Measurements from ENCODE around the gene GAB2.
"Not testable (repeated sequence)": the region's sequence is repeated elsewhere in the genome, so short reads cannot be mapped to it uniquely, and the experiment has no call there.

Gene GAB2

DNA sequence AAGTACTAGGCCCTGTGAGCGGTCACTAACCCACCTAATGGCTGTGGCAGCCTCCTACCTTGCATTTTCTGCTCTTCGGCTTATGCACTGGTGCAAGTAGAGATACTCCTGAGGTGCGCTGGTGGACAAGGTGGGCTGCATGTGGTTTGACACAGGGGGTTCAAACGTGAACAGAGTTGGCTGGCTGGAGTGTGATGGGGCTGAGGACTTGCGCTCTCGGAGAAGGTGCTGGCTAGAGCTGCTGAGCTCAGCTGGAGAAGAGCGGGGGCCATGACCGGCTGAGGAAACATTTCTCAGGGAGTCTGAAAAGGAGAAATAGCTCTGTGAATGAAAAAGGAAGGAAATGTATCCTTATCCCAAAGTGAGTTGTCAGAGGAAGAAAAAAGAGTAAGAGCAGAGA, 167.5 kb downstream of the GAB2 start:
- no peak overlapping the region for H3K27ac ChIP-seq (ENCODE audit: low read depth, low read length)
- H3K4me3 ChIP-seq (ENCODE audit: low read length), result no peak overlapping the region
- no peaks in the 10 kb centered on the region for H3K36me3 ChIP-seq (ENCODE audit: control insufficient read depth, insufficient read depth, low read length)
- no peaks in the 10 kb centered on the region for H3K4me1 ChIP-seq (ENCODE audit: control insufficient read depth, insufficient read depth, low read length)
- H3K27me3 ChIP-seq (ENCODE audit: control insufficient read depth, insufficient read depth, low read length), result no peaks in the 10 kb centered on the region
- H3K9ac ChIP-seq (ENCODE audit: low read length), result no peak overlapping the region

- Histone ChIP-seq H3K36me3 (ENCODE audit: control insufficient read depth, insufficient read depth, low read length) (no peaks in the 10 kb centered on the region), H3K27ac (ENCODE audit: low read depth, low read length) (no peak overlapping the region), H3K4me1 (ENCODE audit: control insufficient read depth, insufficient read depth, low read length) (no peaks in the 10 kb centered on the region), H3K4me3 (ENCODE audit: low read length) (no peak overlapping the region), H3K27me3 (ENCODE audit: control insufficient read depth, insufficient read depth, low read length) (no peaks in the 10 kb centered on the region), H3K9ac (ENCODE audit: low read length) (no peak overlapping the region)
These were observed 168.7 kb downstream of the GAB2 start for GRCh38 chr11:78248903-78249302.

DNA sequence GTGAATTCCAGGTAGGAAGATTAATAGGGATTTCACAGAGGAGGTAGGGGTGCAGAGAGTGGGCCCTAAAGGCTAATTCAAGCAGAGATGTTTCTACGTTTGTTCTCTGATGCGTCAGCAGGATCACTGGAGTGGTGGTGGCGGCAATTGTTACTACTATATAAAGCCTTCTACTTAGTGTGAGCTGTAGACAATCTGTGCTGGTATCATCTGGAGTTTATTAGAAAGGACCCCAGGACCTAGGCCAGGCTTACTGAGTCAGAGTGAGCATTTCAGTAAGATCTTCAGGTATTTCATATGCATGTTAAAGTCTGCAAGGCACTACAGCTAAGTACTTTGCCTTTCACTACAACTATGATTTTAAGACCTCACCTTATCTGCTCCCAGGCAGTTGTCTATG, 169.4 kb downstream of the GAB2 start:
- Histone ChIP-seq H3K27me3 (ENCODE audit: control insufficient read depth, insufficient read depth, low read length) (no peaks in the 10 kb centered on the region), H3K27ac (ENCODE audit: low read depth, low read length) (no peak overlapping the region), H3K4me3 (ENCODE audit: low read length) (no peak overlapping the region), H3K9ac (ENCODE audit: low read length) (no peak overlapping the region), H3K4me1 (ENCODE audit: control insufficient read depth, insufficient read depth, low read length) (no peaks in the 10 kb centered on the region), H3K36me3 (ENCODE audit: control insufficient read depth, insufficient read depth, low read length) (no peaks in the 10 kb centered on the region)

GRCh38 chr11:78244546-78245255, 172.9 kb downstream of the GAB2 start:
- H3K4me3 ChIP-seq (ENCODE audit: low read length), result no peak overlapping the region
- H3K27ac ChIP-seq (ENCODE audit: low read depth, low read length), result no peak overlapping the region
- no peaks in the 10 kb centered on the region for H3K36me3 ChIP-seq (ENCODE audit: control insufficient read depth, insufficient read depth, low read length)
- no peak overlapping the region for H3K9ac ChIP-seq (ENCODE audit: low read length)
- no peaks in the 10 kb centered on the region for H3K27me3 ChIP-seq (ENCODE audit: control insufficient read depth, insufficient read depth, low read length)
- H3K4me1 ChIP-seq (ENCODE audit: control insufficient read depth, insufficient read depth, low read length), result no peaks in the 10 kb centered on the region

DNA sequence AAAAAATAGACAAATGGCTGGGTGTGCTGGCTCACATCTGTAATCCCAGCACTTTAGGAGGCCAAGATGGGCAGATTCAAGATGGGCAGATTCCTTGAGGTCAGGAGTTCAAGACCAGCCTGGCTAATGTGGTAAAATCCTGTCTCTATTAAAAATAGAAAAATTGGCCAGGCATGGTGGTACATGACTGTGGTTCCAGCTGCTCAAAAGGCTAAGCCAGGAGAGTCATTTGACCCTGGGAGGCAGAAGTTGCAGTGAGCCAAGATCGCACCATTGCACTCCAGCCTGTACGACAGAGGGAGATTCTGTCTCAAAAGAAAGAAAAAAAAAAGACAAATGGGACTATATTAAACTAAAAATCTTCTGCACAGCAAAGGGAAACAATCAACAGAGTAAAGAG, 173.5 kb downstream of the GAB2 start:
- H3K4me1 ChIP-seq (ENCODE audit: control insufficient read depth, insufficient read depth, low read length), result no peaks in the 10 kb centered on the region
- H3K27ac ChIP-seq (ENCODE audit: low read depth, low read length), result no peak overlapping the region
- no peaks in the 10 kb centered on the region for H3K27me3 ChIP-seq (ENCODE audit: control insufficient read depth, insufficient read depth, low read length)
- no peak overlapping the region for H3K9ac ChIP-seq (ENCODE audit: low read length)
- H3K4me3 ChIP-seq (ENCODE audit: low read length), result no peak overlapping the region
- no peaks in the 10 kb centered on the region for H3K36me3 ChIP-seq (ENCODE audit: control insufficient read depth, insufficient read depth, low read length)

DNA sequence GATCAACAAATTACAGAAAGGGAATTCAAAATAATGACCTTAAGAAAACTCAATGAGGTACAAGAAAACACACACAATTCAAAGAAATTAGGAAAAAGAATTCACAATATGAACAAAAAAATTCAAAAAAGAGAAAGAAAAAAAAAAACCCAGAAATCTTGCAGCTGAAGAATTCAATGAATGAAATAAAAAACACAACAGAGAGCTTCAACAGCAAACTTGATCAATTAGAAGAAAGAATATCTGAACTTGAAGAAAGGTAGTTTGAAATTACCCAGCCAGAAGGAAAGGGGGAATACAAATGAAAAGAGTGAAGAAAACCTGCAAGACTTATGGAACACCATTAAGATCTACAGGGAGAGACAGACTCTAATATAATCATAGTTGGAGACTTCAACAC, 176.1 kb downstream of the GAB2 start:
- H3K27ac ChIP-seq (ENCODE audit: low read depth, low read length), result no peak overlapping the region
- H3K4me1 ChIP-seq (ENCODE audit: control insufficient read depth, insufficient read depth, low read length), result no peaks in the 10 kb centered on the region
- no peaks in the 10 kb centered on the region for H3K27me3 ChIP-seq (ENCODE audit: control insufficient read depth, insufficient read depth, low read length)
- H3K36me3 ChIP-seq (ENCODE audit: control insufficient read depth, insufficient read depth, low read length), result no peaks in the 10 kb centered on the region
- no peak overlapping the region for H3K9ac ChIP-seq (ENCODE audit: low read length)
- H3K4me3 ChIP-seq (ENCODE audit: low read length), result no peak overlapping the region

DNA sequence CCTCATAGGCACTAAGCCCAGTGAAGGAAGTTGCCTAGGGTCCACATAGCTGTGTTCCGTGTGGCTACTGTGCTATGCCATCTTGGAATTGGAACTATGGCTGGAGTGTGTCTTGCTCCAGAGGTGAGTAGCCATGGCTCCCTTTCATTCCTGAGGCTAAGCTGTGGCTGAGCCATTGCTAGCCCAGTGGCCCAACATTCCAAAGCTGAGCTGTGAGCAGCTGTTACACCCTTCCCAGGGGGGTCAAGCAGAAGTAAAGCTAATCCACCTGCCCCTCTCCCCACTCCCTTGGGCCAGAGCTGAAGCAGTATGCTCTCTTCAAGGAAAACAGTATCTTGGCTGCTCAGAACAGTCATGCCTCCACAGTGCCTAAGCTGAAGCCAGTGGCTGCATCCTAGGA, 177.8 kb downstream of the GAB2 start:
- Histone ChIP-seq H3K9ac (ENCODE audit: low read length) (no peak overlapping the region), H3K4me3 (ENCODE audit: low read length) (no peak overlapping the region), H3K4me1 (ENCODE audit: control insufficient read depth, insufficient read depth, low read length) (no peaks in the 10 kb centered on the region), H3K27me3 (ENCODE audit: control insufficient read depth, insufficient read depth, low read length) (no peaks in the 10 kb centered on the region), H3K36me3 (ENCODE audit: control insufficient read depth, insufficient read depth, low read length) (no peaks in the 10 kb centered on the region), H3K27ac (ENCODE audit: low read depth, low read length) (no peak overlapping the region)

GRCh38 chr11:78237293-78238046, 180.2 kb downstream of the GAB2 start:
- Histone ChIP-seq H3K36me3 (ENCODE audit: control insufficient read depth, insufficient read depth, low read length) (no peaks in the 10 kb centered on the region), H3K4me3 (ENCODE audit: low read length) (no peak overlapping the region), H3K27me3 (ENCODE audit: control insufficient read depth, insufficient read depth, low read length) (no peaks in the 10 kb centered on the region), H3K27ac (ENCODE audit: low read depth, low read length) (no peak overlapping the region), H3K4me1 (ENCODE audit: control insufficient read depth, insufficient read depth, low read length) (peaks cover 3% of the 10 kb centered on the region), H3K9ac (ENCODE audit: low read length) (no peak overlapping the region)

DNA sequence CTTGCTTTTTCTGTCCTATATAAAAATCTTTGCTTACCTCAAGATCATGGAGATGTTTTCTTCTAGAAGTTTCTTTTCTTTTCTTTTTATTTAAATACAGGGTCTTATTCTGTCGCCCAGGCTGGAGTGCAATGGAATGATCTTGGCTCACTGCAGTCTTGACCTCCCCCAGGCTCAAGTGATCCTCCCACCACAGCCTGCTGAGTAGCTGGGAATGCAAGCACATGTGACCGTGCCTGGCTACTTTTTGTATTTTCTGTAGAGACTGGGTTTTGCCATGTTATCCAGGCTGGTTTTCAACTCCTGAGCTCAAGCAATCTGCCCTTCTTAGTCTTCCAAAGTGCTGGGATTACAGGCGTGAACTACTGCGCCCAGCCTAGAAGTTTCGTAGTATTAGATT, 183.6 kb downstream of the GAB2 start:
- no peak overlapping the region for H3K27ac ChIP-seq (ENCODE audit: low read depth, low read length)
- no peak overlapping the region for H3K9ac ChIP-seq (ENCODE audit: low read length)
- H3K4me3 ChIP-seq (ENCODE audit: low read length), result no peak overlapping the region
- H3K36me3 ChIP-seq (ENCODE audit: control insufficient read depth, insufficient read depth, low read length), result no peaks in the 10 kb centered on the region
- peaks cover 9% of the 10 kb centered on the region for H3K4me1 ChIP-seq (ENCODE audit: control insufficient read depth, insufficient read depth, low read length)
- H3K27me3 ChIP-seq (ENCODE audit: control insufficient read depth, insufficient read depth, low read length), result no peaks in the 10 kb centered on the region

DNA sequence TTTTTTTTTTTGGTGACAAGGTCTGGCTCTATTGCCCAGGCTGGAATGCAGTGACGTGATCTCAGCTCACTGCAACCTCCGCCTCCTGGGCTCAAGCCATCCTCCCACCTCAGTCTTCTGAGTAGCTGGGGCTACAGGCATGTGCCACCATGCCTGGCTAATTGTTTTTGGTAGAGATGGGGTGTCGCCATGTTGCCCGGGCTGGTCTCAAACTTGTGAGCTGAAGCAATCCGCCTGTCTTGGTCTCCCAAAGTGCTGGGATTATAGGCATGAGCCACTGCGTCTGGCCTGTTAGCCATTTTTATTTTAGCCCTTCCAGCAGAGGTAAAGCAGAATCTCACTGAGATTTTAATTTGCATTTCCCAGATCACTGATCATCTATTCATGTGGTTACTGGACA, 184.6 kb downstream of the GAB2 start:
- H3K27me3 ChIP-seq (ENCODE audit: control insufficient read depth, insufficient read depth, low read length); H3K4me3 ChIP-seq (ENCODE audit: low read length); H3K9ac ChIP-seq (ENCODE audit: low read length); H3K4me1 ChIP-seq (ENCODE audit: control insufficient read depth, insufficient read depth, low read length); H3K27ac ChIP-seq (ENCODE audit: low read depth, low read length); H3K36me3 ChIP-seq (ENCODE audit: control insufficient read depth, insufficient read depth, low read length): not testable (repeated sequence)

DNA sequence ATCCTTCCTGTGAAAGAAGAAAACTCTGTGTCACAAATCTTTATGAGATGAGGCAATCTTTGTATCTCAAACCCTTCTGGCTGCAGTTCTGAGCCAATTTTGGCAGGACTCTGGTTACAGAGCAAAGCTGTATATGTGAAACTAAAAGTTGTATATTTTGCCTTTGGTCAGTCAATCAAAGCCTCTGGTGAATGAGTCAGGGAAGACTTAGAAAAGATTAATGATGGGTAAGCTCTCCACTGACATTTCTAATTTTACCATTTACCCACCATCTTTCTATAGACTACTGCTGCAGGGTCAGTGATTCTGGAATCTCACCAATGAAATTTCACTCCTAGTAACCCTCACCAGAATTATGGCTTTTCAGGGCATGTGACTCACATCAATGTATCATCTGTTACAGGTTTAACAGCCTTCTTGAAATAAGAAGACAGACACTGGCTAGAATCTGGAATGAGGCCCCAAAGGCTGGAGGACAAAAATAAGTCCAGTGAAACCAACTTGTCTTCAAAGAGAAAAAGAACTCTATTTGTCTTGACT, 185.6 kb downstream of the GAB2 start:
- H3K27me3 ChIP-seq (ENCODE audit: control insufficient read depth, insufficient read depth, low read length), result no peaks in the 10 kb centered on the region
- H3K36me3 ChIP-seq (ENCODE audit: control insufficient read depth, insufficient read depth, low read length), result no peaks in the 10 kb centered on the region
- no peak overlapping the region for H3K9ac ChIP-seq (ENCODE audit: low read length)
- H3K4me1 ChIP-seq (ENCODE audit: control insufficient read depth, insufficient read depth, low read length), result peaks cover 9% of the 10 kb centered on the region
- H3K4me3 ChIP-seq (ENCODE audit: low read length), result no peak overlapping the region
- no peak overlapping the region for H3K27ac ChIP-seq (ENCODE audit: low read depth, low read length)

- Histone ChIP-seq H3K36me3 (ENCODE audit: control insufficient read depth, insufficient read depth, low read length) (no peaks in the 10 kb centered on the region), H3K27ac (ENCODE audit: low read depth, low read length) (no peak overlapping the region), H3K4me1 (ENCODE audit: control insufficient read depth, insufficient read depth, low read length) (peaks cover 9% of the 10 kb centered on the region)
These were observed 187.3 kb downstream of the GAB2 start for GRCh38 chr11:78230161-78230877.

More at GRCh38 chr11:78230161-78230877, 187.3 kb downstream of the GAB2 start:
- Histone ChIP-seq H3K4me3 (ENCODE audit: low read length) (no peak overlapping the region), H3K27me3 (ENCODE audit: control insufficient read depth, insufficient read depth, low read length) (no peaks in the 10 kb centered on the region), H3K9ac (ENCODE audit: low read length) (no peak overlapping the region)
